Measurements from ENCODE around the gene CNTRL. TPM values are rescaled to one million over a fixed set of nuclear protein-coding genes. Genes with fewer than 3 reads are reported as not detected.
"Not testable (repeated sequence)": the region's sequence is repeated elsewhere in the genome, so short reads cannot be mapped to it uniquely, and the experiment has no call there.

CNTRL gene
- total RNA-seq, 1 experiment from 2014 or later: 1.7 TPM

DNA sequence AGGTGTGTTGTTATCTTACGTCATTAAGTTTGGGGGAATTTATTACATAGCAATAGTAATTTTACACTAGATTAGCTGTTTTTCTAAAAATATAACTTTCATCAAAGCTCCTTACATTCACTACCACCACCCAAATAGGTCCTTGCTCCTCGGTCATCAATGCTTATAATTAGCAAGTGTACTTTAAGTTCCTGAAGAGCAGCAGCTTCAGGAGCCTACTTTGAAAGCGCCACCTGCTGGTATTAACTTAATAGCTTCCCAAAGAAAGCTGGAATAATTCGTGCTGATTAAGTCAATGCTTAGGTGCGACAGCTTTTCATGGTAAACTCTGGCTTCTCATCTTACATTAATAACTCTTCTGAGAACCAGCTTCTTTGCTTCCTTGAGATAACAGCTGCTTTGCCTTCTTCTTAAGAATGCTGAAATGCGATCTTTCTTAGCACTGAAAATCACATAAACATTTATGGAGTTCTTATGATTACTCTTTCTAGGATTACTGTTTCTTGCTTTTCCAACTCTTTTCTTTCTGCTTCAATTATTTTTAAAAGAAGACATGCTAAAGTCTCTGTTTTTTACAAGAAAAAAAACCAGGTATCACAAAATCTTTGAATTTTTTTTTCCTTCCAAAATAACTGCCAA is 14.6 kb upstream of the CNTRL start:
- DNase-seq (ENCODE audit: low read depth): peak; percentile 20
- in situ Hi-C loops (cut with HindIII; ENCODE audit: low pct_unique_long_range_greater_than_20kb, low sequenced_read_pairs): no loop called here

DNA sequence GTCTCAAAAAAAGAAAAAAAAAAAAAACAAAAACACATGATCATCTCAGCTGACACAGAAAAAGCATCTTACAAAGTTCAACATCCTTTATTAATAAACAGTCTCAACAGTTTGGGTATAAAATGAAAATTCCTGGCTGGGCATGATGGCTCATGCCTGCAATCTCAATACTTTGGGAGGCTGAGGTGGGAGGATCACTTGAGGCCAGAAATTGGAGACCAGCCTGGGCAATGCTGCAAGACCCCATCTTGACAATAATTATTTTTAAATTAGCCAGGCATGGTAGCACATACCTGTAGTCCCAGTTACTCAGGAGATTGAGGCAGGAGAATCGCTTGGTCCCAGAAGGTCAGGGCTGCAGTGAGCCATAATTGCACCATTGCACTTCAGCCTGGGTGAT is 7.9 kb upstream of the CNTRL start:
- in situ Hi-C loops (cut with HindIII; ENCODE audit: low pct_unique_long_range_greater_than_20kb, low sequenced_read_pairs): no loop called here
- no peak for DNase-seq (ENCODE audit: low read depth)

DNA sequence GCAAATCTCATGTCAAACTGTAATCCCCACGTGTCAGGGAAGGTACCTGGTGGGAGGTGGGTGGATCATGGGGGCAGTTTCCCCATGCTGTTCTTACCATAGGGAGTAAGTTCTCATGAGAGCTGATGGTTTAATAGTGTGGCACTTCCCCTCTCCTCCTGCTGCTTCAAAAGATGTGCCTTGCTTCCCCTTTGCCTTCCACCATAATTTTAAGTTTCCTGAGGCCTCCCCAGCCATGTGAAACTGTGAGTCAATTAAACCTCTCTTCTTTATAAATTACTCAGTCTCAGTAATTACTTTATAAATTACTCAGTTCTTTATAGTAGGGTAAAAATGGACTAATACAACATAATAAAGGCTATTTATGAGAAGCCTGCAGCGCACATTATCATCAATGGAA is 7.1 kb upstream of the CNTRL start:
- no peak for DNase-seq (ENCODE audit: low read depth)
- in situ Hi-C loops (cut with HindIII; ENCODE audit: low pct_unique_long_range_greater_than_20kb, low sequenced_read_pairs): no loop called here

DNA sequence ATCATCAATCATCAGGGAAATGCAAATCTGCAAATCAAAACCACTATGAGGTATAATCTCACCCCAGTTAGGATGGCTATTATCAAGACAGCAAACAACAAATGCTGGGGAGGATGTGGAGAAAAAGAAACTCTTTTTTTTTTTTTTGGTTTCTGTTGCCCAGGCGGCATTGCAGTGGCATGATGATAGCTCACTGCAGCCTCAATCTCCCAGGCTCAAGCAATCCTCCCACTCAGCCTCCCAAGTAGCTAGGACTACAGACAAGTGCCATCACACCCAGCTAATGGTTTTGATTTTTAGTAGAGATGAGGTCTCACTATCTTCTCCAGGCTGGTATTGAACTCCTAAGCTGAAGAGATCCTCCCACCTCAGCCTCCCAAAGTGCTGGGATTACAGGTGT is 5.4 kb upstream of the CNTRL start:
- no peak for DNase-seq (ENCODE audit: low read depth)
- in situ Hi-C loops (cut with HindIII; ENCODE audit: low pct_unique_long_range_greater_than_20kb, low sequenced_read_pairs): no loop called here

DNA sequence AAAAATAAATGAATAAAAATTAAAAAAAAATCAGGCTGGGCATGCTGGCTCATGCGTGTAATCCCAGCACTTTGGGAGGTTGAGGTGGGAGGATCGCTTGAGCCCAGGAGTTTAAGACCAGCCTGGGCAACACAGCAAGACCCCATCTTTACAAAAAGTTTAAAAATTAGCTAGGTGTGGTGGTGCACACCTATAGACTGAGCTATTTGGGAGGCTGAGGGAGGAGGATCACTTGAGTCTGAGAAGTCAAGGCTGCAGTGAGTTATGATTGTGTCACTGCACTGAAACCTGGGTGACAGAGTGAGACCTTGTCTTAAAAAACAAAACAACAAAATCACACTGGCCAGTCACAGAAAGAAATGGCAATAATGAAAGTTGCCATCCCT is 3.4 kb upstream of the CNTRL start:
- in situ Hi-C loops (cut with HindIII; ENCODE audit: low pct_unique_long_range_greater_than_20kb, low sequenced_read_pairs): no loop called here
- no peak for DNase-seq (ENCODE audit: low read depth)

DNA sequence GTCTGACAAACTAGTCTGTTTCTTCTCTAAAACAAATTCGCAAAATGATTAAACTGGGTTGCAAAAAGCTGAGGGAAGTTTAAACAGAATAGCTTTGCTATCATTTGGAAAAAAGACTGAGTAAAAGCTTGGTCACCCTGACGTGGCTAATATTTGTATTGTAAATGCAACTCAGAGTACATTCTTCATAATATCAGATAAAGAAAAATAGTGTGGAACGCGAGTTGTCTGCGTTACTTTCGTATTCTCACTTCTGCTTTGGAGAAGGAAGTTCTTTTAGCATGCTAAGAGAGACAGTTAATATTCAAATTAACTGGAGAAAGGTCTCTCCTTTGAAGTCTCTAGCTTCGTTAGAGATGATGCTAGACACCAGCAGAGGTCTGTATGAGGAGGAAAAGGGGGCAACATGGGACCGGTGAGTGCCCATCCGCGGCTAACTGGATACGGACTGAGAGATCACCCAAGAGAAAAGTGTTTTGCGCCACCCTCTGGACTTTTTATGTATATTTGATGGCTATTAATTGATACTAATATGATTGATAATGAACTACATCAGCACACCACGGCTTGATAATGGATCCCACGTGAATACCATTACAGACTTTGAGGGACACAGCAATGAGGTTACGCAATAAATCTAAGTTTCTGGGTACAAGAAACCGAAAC is 2.9 kb upstream of the CNTRL start:
- no peak for DNase-seq (ENCODE audit: low read depth)
- in situ Hi-C loops (cut with HindIII; ENCODE audit: low pct_unique_long_range_greater_than_20kb, low sequenced_read_pairs): no loop called here

DNA sequence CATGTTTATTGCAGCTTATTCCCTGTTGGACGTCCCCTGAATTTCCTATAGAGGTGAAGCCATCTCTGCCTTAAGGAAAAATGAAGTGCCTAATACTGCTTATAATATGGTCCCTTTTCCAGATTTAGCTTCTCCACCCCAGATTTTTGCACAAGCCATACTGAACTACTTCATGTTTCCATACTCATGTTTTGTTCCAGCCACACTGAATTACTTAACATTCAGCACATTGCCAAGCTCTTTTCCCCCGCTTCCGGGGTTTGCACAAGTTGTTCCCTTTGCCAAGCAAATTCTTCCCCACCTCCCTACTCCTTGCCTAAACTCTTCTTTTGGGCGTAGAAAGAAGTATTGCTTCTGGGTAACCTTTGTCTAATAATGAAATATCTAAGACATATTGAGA is 1.7 kb upstream of the CNTRL start:
- DNase-seq (ENCODE audit: low read depth): no peak
- in situ Hi-C loops (cut with HindIII; ENCODE audit: low pct_unique_long_range_greater_than_20kb, low sequenced_read_pairs): no loop called here

DNA sequence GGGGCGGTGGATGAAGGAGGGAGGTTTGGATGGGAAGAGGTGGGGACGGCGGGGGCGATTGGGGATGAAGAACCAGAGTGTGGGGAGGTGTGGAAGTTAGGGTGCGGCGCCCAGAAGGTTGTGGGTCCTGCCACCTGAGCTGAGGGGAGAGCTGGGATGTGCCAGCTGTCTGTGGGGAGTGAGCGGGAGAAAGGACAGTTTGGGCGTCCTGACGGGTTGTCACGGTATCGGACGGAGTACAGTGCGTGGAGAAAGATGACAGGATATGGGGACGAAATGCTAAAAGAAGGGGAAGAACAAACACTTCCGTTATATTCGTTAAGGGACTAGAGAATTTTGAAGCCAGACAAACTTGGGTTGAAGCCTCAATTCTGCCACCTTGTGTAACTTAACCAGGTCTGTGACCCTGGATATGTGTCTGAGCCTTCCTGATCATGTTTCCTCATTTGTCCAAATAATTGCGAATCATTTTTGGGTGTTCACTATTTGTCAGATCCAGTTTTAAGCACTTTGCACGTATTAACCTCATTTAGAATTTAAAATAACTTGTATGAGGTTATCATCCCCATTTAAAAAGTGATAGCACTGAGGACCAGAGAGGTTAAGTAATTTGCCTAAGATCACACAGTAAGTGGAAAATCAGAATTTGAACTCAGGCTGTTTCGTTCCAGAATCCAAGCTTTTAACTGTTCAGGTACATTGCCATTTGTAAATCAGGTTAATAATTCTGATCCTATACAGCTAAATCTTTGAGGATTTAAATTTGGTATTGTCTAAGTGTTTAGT is 689 bp downstream of the CNTRL start:
- in situ Hi-C loops (cut with HindIII; ENCODE audit: low pct_unique_long_range_greater_than_20kb, low sequenced_read_pairs): no loop called here
- no peak for DNase-seq (ENCODE audit: low read depth)

DNA sequence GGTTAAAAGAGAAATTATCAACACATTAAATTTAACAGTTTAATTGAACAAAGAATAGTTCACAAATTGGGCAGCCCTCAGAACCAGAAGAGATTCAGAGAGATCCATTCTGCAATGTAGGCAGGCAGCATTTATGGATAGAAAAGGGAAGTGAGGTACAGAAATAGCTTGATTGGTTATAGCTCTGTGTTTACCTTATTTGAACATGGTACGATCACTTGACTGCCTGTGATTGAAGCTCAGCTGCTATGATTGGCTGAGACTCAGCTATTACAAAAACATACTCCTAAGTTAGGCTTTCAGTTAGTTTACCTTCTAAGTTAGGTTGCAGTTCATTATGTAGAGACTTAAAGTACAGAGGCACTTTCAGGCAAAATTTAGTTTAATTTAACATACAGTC is 7.3 kb downstream of the CNTRL start:
- DNase-seq (ENCODE audit: low read depth): no peak
- in situ Hi-C loops (cut with HindIII; ENCODE audit: low pct_unique_long_range_greater_than_20kb, low sequenced_read_pairs): no loop called here

DNA sequence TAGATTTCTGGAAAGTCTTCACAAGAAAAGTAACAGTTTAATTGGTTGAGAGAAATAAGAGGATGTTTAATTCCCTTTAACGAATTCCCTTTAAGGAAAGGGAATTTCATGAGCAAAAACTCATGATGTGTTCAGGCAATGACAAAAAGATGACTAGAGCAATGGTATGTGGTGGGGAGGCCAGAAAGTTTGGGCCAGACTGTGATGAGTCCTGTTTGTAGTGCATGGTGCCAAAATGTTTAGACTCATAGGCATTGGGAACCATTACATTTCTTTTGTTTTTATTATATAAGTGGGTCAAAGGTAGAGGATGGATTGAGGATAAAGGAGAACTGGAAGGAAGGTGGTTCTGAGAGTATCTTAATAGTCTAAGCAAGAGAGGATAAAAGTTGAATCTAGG is 10.9 kb downstream of the CNTRL start:
- DNase-seq (ENCODE audit: low read depth): no peak
- in situ Hi-C loops (cut with HindIII; ENCODE audit: low pct_unique_long_range_greater_than_20kb, low sequenced_read_pairs): no loop called here

DNA sequence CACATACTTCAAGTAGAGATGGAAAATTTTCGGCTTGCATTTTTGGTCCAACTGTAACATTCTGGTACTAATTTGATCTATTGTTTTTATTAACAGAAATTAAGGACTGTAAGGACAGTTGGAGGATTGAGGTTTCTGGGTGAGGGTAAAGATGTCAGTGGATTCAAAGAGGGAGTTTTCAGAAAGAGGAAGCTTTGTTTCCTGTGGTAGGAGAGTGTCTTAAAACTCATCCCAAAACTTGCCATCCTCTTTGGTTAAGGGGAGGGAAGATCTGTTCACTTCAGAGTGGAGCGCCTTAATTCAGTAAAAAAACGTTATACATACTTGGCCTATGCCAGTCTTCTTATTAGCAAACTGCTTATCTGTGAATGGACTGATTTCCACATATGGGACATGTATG is 13.8 kb downstream of the CNTRL start:
- in situ Hi-C loops (cut with HindIII; ENCODE audit: low pct_unique_long_range_greater_than_20kb, low sequenced_read_pairs): no loop called here
- DNase-seq (ENCODE audit: low read depth): no peak

DNA sequence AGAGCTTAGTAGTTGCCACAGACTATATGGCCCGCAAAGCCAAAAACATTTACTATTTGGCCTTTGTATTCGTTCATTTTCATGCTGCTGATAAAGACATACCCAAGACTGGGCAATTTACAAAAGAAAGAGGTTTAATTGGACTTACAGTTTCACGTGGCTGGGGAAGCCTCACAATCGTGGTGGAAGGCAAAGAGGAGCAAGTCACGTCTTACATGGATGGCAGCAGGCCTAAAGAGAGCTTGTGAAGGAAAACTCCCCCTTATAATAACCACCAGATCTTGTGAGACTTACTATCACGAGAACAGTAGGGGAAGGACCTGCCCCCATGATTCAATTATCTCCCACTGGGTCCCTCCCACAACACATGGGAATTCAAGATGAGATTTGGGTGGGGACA is 16.0 kb downstream of the CNTRL start:
- in situ Hi-C loops (cut with HindIII; ENCODE audit: low pct_unique_long_range_greater_than_20kb, low sequenced_read_pairs); DNase-seq (ENCODE audit: low read depth): not testable (repeated sequence)

DNA sequence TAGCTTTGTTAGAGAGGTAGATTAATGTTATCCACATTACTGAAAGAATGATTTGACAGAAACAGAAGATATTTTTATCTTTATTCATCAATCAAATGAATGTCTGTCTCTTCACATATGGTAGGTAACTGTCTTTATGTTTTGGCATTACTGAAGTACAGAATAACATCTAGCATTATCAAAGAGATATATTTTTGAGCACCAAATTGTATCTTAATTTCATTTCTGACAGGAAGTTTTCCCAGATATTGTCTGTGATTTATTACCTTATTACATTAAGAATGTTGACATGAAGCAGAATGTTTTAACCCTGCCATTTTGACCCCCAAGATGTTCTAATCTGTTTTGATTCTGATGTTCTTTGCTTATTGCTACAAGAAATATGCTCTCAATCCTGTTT is 20.3 kb downstream of the CNTRL start:
- DNase-seq (ENCODE audit: low read depth): no peak
- in situ Hi-C loops (cut with HindIII; ENCODE audit: low pct_unique_long_range_greater_than_20kb, low sequenced_read_pairs): no loop called here

DNA sequence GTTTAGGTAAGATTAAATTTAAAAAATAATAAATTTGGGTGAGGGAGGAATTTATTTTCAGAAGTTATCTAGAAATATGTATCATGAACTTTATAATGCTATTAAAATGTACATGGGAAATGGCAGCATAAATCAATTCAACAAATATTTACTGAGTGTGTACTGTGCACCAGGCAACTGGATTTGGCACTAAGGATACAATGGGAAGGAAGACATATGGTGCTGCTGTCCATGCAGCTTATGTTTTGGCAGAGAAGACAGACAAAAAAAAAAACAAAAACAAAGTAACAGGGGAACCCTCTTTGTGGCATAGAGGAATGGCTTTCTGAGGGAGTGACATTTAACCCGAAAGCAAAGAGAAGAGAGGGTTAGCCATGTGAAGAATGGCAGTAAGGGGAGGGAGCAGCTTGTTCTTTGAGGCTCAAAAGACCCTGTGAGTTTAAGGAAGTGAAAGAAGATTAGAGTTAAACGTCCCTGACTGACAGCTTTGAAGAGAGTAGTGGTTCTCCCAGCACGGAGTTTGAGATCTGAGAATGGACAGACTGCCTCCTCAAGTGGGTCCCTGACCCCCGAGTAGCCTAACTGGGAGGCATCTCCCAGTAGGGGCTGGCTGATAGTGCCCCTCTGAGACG is 23.9 kb downstream of the CNTRL start:
- no peak for DNase-seq (ENCODE audit: low read depth)
- in situ Hi-C loops (cut with HindIII; ENCODE audit: low pct_unique_long_range_greater_than_20kb, low sequenced_read_pairs): no loop called here

DNA sequence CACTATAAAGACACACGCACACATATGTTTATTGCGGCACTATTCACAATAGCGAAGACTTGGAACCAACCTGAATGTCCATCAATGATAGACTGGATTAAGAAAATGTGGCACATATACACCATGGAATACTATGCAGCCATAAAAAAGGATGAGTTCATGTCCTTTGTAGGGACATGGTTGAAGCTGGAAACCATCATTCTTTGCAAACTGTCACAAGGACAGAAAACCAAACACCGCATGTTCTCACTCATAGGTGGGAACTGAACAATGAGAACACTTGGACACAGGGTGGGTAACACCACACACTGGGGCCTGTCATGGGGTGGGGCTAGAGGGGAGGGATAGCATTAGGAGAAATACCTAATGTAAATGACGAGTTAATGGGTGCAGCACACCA is 29.3 kb downstream of the CNTRL start:
- DNase-seq (ENCODE audit: low read depth); in situ Hi-C loops (cut with HindIII; ENCODE audit: low pct_unique_long_range_greater_than_20kb, low sequenced_read_pairs): not testable (repeated sequence)

DNA sequence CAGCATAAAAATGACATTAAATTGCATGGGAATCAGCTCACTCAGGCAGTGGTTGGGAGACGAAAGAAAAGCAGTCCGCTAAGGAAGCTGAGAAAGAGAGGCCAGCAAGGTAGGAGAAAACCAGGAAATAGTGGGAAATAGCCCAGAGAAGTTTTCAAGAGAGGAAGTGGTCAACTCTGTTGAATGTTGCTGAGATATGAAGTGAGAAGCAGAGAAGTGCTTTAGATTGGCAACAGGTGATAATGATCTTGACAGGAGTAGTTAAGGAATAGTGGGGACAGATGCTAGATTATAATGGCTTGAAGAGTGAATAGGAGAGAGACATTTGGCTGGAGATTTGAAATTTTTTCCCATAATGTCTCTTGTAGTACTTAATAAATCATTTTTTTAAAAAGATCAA is 30.8 kb downstream of the CNTRL start:
- in situ Hi-C loops (cut with HindIII; ENCODE audit: low pct_unique_long_range_greater_than_20kb, low sequenced_read_pairs): no loop called here
- DNase-seq (ENCODE audit: low read depth): no peak

DNA sequence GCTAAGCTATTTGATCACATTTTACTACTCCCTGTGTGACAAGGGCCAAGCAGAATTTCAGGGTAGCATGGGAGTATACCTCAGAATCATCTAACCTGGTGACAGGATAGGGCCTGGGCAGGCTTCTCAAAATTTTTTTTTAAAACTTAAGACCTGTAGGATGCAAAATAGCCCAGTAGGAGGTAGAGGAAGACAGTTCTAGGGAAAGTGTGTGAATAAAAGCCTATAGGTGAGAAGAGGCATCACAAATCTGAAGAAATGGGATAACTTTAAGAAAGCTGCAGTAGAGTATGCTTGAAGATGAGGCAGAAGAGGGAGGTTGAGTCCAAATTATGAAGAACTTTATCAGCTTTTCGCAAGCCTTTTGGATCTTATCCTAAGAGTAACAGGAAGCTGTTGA is 32.3 kb downstream of the CNTRL start:
- in situ Hi-C loops (cut with HindIII; ENCODE audit: low pct_unique_long_range_greater_than_20kb, low sequenced_read_pairs): no loop called here
- no peak for DNase-seq (ENCODE audit: low read depth)

DNA sequence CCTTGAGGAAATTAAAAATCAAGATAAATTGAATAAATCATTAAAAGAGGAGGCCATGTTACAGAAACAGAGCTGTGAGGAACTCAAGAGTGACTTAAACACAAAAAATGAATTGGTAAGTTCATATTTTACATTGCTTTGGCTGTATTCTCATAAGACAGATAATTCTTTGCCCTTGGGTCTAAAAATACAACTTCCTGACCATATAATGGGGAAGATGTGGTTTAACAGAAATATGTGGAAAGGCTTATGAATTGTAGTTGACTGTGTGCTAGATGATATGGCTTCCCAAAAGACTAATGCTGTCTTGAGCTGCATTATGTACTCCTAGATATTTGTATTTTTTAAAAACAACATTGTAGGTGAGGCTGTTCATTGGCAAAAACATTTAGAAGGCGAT is 33.1 kb downstream of the CNTRL start:
- DNase-seq (ENCODE audit: low read depth): no peak
- in situ Hi-C loops (cut with HindIII; ENCODE audit: low pct_unique_long_range_greater_than_20kb, low sequenced_read_pairs): no loop called here

DNA sequence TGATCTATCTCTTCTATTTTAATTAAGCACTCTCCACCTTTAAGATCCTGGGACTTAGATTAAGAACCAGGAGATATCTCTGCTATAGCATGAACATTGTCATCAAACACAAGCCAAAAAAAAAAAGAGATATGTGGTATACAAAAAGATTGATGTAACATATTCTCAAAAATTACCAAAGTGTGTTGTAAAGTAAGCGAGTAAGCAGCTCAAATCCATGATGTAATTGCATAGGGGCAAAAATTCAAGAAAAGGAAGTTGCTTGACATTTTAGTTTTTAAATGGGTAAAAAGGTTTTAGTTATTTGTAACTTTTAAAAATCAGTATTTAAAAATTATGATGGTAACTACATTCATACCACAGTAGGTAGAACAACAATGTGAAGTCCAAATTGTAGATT is 40.7 kb downstream of the CNTRL start:
- in situ Hi-C loops (cut with HindIII; ENCODE audit: low pct_unique_long_range_greater_than_20kb, low sequenced_read_pairs): no loop called here
- DNase-seq (ENCODE audit: low read depth): no peak

All from Caki2 (cell line).